Stimulated activated CD4-positive, alpha-beta T cell treated with anti-CD3 and anti-CD28 coated beads, Interleukin-4, amount 100 ng/mL, for 4 hours (primary cell): ENCODE data around the gene CSRP1.
"Not testable (repeated sequence)": the region's sequence is repeated elsewhere in the genome, so short reads cannot be mapped to it uniquely, and the experiment has no call there.

Experiments used
- DNase-seq, 2 experiments: peaks; one replicate each; pipeline ENCODE4 v3.0.0-alpha.2; 2020

CSRP1 gene

GRCh38 chr1:201506557-201507359 lies at the start of gene CSRP1:
Gene CSRP1 (minus strand): TSS chr1:201507123. CDS start chr1:201496303, 10,820 bp downstream.
- peak; percentile 80 for DNase-seq

- DNase-seq = no peak
Observed at GRCh38 chr1:201555593-201555945, 48.6 kb upstream of the CSRP1 start.

- DNase-seq = no peak
Observed at GRCh38 chr1:201554789-201555592, 48.1 kb upstream of the CSRP1 start.

GRCh38 chr1:201554190-201554600 lies 47.3 kb upstream of the CSRP1 start:
- DNase-seq = no peak

GRCh38 chr1:201553496-201554189 lies 46.7 kb upstream of the CSRP1 start:
- no peak for DNase-seq

GRCh38 chr1:201552941-201553351 lies 46.0 kb upstream of the CSRP1 start:
- no peak for DNase-seq

- DNase-seq = no peak
Observed at GRCh38 chr1:201551877-201552731, 45.2 kb upstream of the CSRP1 start.

GRCh38 chr1:201551096-201551495 lies 44.2 kb upstream of the CSRP1 start:
- DNase-seq = no peak

- DNase-seq = not testable (repeated sequence)
Observed at GRCh38 chr1:201549522-201549921, 42.6 kb upstream of the CSRP1 start.

GRCh38 chr1:201545851-201546492 lies 39.0 kb upstream of the CSRP1 start:
- DNase-seq = no peak

GRCh38 chr1:201544710-201545109 lies 37.8 kb upstream of the CSRP1 start:
- DNase-seq = no peak

- DNase-seq = no peak
Observed at GRCh38 chr1:201543871-201544642, 37.1 kb upstream of the CSRP1 start.

- DNase-seq = no peak
Observed at GRCh38 chr1:201542309-201543035, 35.5 kb upstream of the CSRP1 start.

- no peak for DNase-seq
Observed at GRCh38 chr1:201540846-201541735, 34.2 kb upstream of the CSRP1 start.

GRCh38 chr1:201539561-201540431 lies 32.9 kb upstream of the CSRP1 start:
- no peak for DNase-seq

- DNase-seq = no peak
Observed at GRCh38 chr1:201538612-201539551, 32.0 kb upstream of the CSRP1 start, which contains the start of gene NAV1. Gene NAV1 (plus strand): TSS chr1:201539127. CDS start chr1:201622885, 83,758 bp downstream.
